ENCODE measurements around the gene RFC3.

GRCh38 chr13:33817901-33818706 is at the start of gene RFC3:
- TF ChIP-seq ZNF274 (IDR thresholded peaks at IDR 0.05; ENCODE audit: low read depth, low read length) (no peak), YY1 (IDR thresholded peaks at IDR 0.05; ENCODE audit: insufficient read depth, insufficient read length) (no peak), SUZ12 (IDR thresholded peaks at IDR 0.05; ENCODE audit: extremely low read depth, insufficient read depth, insufficient read length) (no peak)

Data from NT2/D1 (cell line).